K562 treated with DMSO at 1 percent for 12 hours (cell line): ENCODE data around the gene PDS5A. TPM values are rescaled to one million over a fixed set of nuclear protein-coding genes. Genes with fewer than 3 reads are reported as not detected.

Experiments used
- total RNA-seq: library from RNA; unstranded; fragments of 300-600 nt; gene quantifications from 2 replicates; pipeline ENCODE4 v1.2.3, GENCODE V29; 2022; ENCODE audit not compliant: insufficient read depth

Gene PDS5A, protein sequence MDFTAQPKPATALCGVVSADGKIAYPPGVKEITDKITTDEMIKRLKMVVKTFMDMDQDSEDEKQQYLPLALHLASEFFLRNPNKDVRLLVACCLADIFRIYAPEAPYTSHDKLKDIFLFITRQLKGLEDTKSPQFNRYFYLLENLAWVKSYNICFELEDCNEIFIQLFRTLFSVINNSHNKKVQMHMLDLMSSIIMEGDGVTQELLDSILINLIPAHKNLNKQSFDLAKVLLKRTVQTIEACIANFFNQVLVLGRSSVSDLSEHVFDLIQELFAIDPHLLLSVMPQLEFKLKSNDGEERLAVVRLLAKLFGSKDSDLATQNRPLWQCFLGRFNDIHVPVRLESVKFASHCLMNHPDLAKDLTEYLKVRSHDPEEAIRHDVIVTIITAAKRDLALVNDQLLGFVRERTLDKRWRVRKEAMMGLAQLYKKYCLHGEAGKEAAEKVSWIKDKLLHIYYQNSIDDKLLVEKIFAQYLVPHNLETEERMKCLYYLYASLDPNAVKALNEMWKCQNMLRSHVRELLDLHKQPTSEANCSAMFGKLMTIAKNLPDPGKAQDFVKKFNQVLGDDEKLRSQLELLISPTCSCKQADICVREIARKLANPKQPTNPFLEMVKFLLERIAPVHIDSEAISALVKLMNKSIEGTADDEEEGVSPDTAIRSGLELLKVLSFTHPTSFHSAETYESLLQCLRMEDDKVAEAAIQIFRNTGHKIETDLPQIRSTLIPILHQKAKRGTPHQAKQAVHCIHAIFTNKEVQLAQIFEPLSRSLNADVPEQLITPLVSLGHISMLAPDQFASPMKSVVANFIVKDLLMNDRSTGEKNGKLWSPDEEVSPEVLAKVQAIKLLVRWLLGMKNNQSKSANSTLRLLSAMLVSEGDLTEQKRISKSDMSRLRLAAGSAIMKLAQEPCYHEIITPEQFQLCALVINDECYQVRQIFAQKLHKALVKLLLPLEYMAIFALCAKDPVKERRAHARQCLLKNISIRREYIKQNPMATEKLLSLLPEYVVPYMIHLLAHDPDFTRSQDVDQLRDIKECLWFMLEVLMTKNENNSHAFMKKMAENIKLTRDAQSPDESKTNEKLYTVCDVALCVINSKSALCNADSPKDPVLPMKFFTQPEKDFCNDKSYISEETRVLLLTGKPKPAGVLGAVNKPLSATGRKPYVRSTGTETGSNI (N-terminal part only)
- 14.9 and 58.4 TPM in 2 replicates for total RNA-seq

DNA sequence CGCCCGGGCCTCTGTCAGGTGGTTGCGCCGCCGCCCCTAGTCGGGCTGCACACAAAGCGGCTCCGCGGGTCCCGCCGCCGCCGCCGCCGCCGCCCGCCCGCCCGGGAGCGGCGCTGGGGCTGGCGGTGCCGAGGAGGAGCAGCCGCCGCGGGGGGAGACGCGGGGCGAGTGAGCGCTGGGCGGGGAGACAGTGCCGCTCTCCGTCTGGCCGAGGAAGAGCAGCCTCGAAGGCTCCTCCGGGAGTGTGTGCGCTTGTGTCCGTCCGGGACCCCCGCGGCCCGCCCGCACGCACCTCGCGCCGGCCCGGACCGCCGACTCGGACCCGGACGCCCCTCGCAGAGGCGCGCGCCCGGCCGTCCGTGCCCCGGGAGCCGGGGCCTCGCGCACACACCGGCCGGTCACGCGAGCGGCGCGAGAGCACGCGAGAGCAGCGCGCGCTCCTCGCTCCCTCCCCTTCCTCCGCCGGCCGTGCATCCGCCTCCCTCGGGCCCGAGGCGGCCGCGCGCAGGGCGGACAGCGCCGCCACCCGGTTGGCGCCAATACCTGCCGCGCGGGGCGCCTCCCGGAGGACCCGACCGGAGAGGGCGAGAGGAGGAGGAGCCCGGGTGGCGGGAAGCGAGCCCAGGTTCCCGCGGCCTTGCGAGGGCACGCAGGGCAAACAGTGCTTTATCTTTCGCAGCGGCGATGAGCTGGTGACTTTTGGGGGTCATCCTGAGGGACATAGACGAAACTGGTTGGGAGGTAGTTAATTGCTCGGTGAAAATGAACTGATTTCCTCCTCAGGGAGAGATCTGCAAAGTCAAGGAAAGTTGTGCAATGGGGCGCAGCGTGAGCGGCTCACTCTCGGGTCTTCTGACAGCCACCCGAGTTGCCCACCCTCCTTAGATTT lies at the start of gene PDS5A:
TSS of gene PDS5A (minus strand) at position 423 of the 889 bp plus-strand sequence. CDS start 1,334 bp downstream, outside the sequence.

Other genes starting within 250 kb of the PDS5A start
- gene N4BP2, start 78.9 kb upstream of the PDS5A start, total RNA-seq, result 1.1 and 6.4 TPM in 2 replicates
- 31.5 and 37.1 TPM in 2 replicates for gene RHOH, start 219.1 kb upstream of the PDS5A start, total RNA-seq